Measurements from ENCODE around the gene TAS1R3. TPM values are rescaled to one million over a fixed set of nuclear protein-coding genes. Genes with fewer than 3 reads are reported as not detected.

TAS1R3 gene
- total RNA-seq, 1 donor from 2014 or later = 1.1 TPM

- peaks cover 3% of the 10 kb centered on the region for H3K4me1 Mint-ChIP-seq (ENCODE audit: low read depth)
- H3K36me3 Mint-ChIP-seq (ENCODE audit: insufficient read depth) = peaks cover 3% of the 10 kb centered on the region
- peak within 1 kb of the TSS; percentile 96 for H3K27ac Mint-ChIP-seq
- TF ChIP-seq, protein P1, sequence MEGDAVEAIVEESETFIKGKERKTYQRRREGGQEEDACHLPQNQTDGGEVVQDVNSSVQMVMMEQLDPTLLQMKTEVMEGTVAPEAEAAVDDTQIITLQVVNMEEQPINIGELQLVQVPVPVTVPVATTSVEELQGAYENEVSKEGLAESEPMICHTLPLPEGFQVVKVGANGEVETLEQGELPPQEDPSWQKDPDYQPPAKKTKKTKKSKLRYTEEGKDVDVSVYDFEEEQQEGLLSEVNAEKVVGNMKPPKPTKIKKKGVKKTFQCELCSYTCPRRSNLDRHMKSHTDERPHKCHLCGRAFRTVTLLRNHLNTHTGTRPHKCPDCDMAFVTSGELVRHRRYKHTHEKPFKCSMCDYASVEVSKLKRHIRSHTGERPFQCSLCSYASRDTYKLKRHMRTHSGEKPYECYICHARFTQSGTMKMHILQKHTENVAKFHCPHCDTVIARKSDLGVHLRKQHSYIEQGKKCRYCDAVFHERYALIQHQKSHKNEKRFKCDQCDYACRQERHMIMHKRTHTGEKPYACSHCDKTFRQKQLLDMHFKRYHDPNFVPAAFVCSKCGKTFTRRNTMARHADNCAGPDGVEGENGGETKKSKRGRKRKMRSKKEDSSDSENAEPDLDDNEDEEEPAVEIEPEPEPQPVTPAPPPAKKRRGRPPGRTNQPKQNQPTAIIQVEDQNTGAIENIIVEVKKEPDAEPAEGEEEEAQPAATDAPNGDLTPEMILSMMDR (IDR thresholded peaks at IDR 0.05; ENCODE audit: unreplicated experiment) = peak; percentile 39
- peak; percentile 94 for DNase-seq (ENCODE audit: low spot score, unreplicated experiment)
- H3K27me3 Mint-ChIP-seq = no peaks in the 10 kb centered on the region
- H3K9me3 Mint-ChIP-seq (ENCODE audit: low read depth) = no peaks in the 10 kb centered on the region
- H3K4me3 Mint-ChIP-seq (ENCODE audit: low read depth) = peak within 1 kb of the TSS; percentile 87
Measured at GRCh38 chr1:1374929-1375662, 44.0 kb downstream of the TAS1R3 start, which contains the start of gene AURKAIP1. AURKAIP1 (minus strand) TSS chr1:1375207; CDS start chr1:1374756, 451 bp downstream.

DNA sequence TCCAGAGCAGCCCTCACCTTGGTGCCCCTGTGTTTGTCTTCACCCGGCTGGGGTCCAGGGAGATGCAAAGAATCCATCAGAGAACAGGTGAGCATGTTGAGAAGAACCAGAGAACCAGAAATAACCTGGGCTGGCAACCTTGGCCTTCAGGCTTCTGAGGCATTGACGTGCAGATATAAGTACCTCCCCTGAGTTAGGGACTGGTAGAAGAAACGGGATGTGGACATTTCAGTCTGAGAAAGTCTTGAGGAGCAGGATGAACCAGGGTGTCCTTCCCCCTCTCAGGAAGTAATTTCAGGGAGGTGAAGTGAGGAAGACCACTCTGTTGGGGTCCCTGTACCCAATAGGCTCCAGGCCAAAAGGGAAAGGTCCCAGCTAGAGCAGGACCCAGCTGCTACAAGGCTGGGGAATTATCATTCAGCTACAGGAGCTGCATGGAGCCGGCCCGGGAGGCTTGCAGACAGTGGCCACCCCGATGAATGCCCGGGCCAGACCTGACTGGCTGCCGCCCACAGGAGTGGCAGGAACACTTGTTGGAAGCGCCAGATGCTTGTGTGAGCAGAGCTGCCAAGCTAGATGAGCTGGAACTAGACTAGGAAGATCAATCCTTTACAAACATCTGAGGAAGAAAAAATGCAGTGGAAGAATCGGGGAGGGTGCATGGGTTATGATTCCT is 45.6 kb downstream of the TAS1R3 start:
- H3K36me3 Mint-ChIP-seq (ENCODE audit: insufficient read depth) = peaks cover 3% of the 10 kb centered on the region
- H3K27ac Mint-ChIP-seq = no peak overlapping the region
- peaks cover 3% of the 10 kb centered on the region for H3K4me1 Mint-ChIP-seq (ENCODE audit: low read depth)
- no peaks in the 10 kb centered on the region for H3K9me3 Mint-ChIP-seq (ENCODE audit: low read depth)
- H3K27me3 Mint-ChIP-seq = no peaks in the 10 kb centered on the region
- TF ChIP-seq, protein P1 (IDR thresholded peaks at IDR 0.05; ENCODE audit: unreplicated experiment) = no peak
- DNase-seq (ENCODE audit: low spot score, unreplicated experiment) = no peak
- H3K4me3 Mint-ChIP-seq (ENCODE audit: low read depth) = peak overlapping the region; percentile 56

DNA sequence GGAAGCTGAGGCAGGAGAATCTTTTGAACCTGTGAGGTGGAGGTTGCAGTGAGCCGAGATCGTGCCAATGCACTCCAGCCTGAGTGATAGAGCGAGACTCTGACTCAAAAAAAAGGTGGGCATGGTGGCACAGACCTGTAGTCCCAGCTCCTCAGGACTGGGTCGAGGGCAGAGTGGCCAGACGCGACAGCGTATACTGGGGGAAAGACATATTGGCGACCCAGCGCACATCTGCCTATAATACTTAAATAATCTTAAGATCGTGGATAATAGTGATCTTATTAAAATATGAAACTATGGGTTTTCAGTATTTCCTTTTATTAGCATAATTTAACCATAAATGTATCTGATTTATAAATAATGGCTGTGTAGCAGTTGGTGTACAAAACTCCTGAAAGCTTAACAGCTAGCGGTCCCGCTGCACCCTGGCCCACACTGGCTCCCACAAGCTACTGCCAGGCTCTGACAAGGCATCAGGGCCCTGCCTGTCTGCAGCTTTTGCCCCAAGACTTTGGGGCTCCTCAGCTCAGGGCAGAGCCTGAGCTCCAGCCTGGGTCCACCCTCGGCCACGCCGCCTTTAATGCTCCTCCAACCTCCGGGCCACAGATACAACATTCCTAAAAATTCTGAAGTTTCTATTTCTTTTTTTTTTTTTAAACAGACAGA is 46.6 kb downstream of the TAS1R3 start:
- Mint-ChIP-seq H3K4me3 (ENCODE audit: low read depth) (no peak overlapping the region), H3K36me3 (ENCODE audit: insufficient read depth) (peaks cover 2% of the 10 kb centered on the region), H3K27ac (no peak overlapping the region), H3K9me3 (ENCODE audit: low read depth) (no peaks in the 10 kb centered on the region), H3K27me3 (no peaks in the 10 kb centered on the region), H3K4me1 (ENCODE audit: low read depth) (peaks cover 3% of the 10 kb centered on the region)
- no peak for DNase-seq (ENCODE audit: low spot score, unreplicated experiment)
- TF ChIP-seq, protein P1 (IDR thresholded peaks at IDR 0.05; ENCODE audit: unreplicated experiment) = no peak

DNA sequence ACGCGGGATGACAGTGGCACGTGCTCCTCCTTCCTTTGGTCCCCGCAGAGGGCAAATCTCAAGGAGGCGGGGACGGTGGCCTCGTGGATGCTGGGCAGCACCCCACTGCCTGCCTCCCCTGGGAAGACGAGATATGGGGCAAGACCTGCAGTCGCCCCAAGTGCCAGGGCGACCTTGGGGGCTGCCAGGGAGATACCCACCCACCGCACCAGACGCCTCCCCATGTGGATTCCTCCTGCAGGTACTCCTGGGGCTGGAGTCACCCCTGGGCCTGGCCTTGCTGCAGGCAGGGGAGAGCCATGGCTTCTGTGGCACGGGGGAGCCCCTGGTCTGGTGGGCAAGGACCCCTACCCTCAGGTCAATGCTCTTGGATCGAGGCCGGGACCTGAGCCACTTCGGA is 49.8 kb downstream of the TAS1R3 start:
- DNase-seq (ENCODE audit: low spot score, unreplicated experiment) = no peak
- peaks cover 1% of the 10 kb centered on the region for H3K36me3 Mint-ChIP-seq (ENCODE audit: insufficient read depth)
- H3K27me3 Mint-ChIP-seq = no peaks in the 10 kb centered on the region
- no peaks in the 10 kb centered on the region for H3K4me1 Mint-ChIP-seq (ENCODE audit: low read depth)
- TF ChIP-seq, protein P1 (IDR thresholded peaks at IDR 0.05; ENCODE audit: unreplicated experiment) = no peak
- H3K27ac Mint-ChIP-seq = no peak overlapping the region
- no peaks in the 10 kb centered on the region for H3K9me3 Mint-ChIP-seq (ENCODE audit: low read depth)
- H3K4me3 Mint-ChIP-seq (ENCODE audit: low read depth) = no peak overlapping the region

DNA sequence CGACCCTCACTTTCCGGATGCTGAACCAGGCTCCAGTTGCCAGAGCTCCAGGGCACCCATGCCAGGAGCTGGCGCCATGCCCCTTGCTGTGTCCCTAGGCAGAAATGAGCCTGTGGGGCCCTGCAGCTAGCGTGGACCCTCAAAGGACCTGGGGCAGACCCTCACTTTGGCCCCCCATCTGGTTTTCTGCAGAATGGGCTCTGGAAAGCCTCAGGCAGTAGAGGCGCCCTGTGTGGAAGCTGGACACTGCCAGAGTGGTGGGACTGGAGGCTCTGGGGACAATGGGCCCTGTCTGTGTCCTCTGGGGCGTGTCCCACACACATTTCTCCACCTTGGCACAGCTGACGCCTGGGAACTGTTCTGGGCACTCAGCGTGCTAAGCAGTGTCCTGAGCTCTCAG is 50.2 kb downstream of the TAS1R3 start:
- no peaks in the 10 kb centered on the region for H3K9me3 Mint-ChIP-seq (ENCODE audit: low read depth)
- H3K27me3 Mint-ChIP-seq = no peaks in the 10 kb centered on the region
- peaks cover 4% of the 10 kb centered on the region for H3K36me3 Mint-ChIP-seq (ENCODE audit: insufficient read depth)
- no peak overlapping the region for H3K4me3 Mint-ChIP-seq (ENCODE audit: low read depth)
- no peak for DNase-seq (ENCODE audit: low spot score, unreplicated experiment)
- H3K27ac Mint-ChIP-seq = no peak overlapping the region
- TF ChIP-seq, protein P1 (IDR thresholded peaks at IDR 0.05; ENCODE audit: unreplicated experiment) = no peak
- no peaks in the 10 kb centered on the region for H3K4me1 Mint-ChIP-seq (ENCODE audit: low read depth)
